Uterus (tissue), 2 donors: Measurements from ENCODE around the gene DYNC1LI2.

Experiments used
- CTCF ChIP-seq, 4 experiments: fragments of 200-600 bp in 2 of 4; fragments of 450-650 bp in 2 of 4; sonication (generic) in 2 of 4; IDR thresholded peaks; one replicate each; pipeline ENCODE4 v1.5.1; 2016 to 2019; ENCODE audit warnings: antibody characterized with exemption in 4 of 4, mild to moderate bottlenecking in 2 of 4, moderate library complexity in 1 of 4
- POLR2A ChIP-seq, 2 donors: fragments of 450-650 bp; IDR thresholded peaks; one replicate each; pipeline ENCODE4 v1.6.1; 2016; ENCODE audit warnings: antibody characterized with exemption in 2 of 2, mild to moderate bottlenecking in 1 of 2, moderate library complexity in 1 of 2

- TF ChIP-seq CTCF (IDR thresholded peaks at IDR 0.05) (no peak), POLR2A (IDR thresholded peaks at IDR 0.05) (no peak)
Measured at GRCh38 chr16:66752958-66753357, 1.5 kb upstream of the DYNC1LI2 start.
